GM21528 (cell line): Measurements from ENCODE around the gene A4GALT.
"Not testable (repeated sequence)": the region's sequence is repeated elsewhere in the genome, so short reads cannot be mapped to it uniquely, and the experiment has no call there.

Experiments used
- ATAC-seq: cut with Tn5 transposase; IDR thresholded peaks from one replicate; pipeline ENCODE4 v1.9.1; 2021; ENCODE audit warnings: mild to moderate bottlenecking, moderate library complexity; ENCODE audit not compliant: unreplicated experiment, low FRiP score

Gene A4GALT

DNA sequence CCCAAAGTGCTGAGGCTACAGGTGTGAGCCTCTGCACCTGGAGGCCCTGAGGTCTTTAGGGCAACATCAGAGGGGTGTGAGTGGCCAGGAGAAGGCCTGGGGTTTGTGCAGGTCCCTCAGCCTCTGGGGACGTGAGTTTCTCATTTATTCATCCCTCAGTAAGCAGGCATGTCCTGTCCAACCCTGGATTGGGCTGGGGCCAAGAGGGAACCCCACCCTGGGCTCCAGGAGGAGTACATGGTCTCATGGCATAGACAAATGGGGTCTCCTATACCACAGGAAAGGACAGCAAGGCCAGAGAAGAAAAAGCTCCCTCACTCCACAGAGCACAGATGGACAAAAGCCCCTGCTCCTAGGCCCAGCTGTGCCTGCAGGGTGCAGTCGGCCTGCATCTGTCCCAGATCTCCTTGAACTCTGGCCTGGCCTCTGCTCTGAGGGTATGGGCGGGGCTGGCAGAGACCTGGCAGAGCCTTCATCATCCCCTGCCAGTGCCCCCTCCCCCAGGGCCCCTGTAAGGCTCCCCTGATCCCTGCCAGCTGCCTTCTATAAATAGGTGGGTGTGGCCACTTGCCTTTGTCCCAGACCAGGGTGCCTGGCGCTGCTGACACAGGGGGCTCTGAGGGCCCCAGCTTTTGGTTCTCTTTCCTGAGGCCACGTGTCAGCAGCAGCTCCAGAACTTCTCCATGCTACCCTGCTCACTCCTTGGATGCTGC is 34.6 kb downstream of the A4GALT start:
- ATAC-seq = no peak

GRCh38 chr22:42684462-42685195 is 36.0 kb downstream of the A4GALT start:
- ATAC-seq = no peak

GRCh38 chr22:42683578-42684283 is 36.9 kb downstream of the A4GALT start:
- ATAC-seq = no peak

- no peak for ATAC-seq
Measured at GRCh38 chr22:42682113-42682851, 38.4 kb downstream of the A4GALT start.

GRCh38 chr22:42680648-42681047 is 40.0 kb downstream of the A4GALT start:
- ATAC-seq = no peak

GRCh38 chr22:42679691-42680090 is 41.0 kb downstream of the A4GALT start:
- no peak for ATAC-seq

- no peak for ATAC-seq
Measured at GRCh38 chr22:42678894-42679293, 41.8 kb downstream of the A4GALT start.

DNA sequence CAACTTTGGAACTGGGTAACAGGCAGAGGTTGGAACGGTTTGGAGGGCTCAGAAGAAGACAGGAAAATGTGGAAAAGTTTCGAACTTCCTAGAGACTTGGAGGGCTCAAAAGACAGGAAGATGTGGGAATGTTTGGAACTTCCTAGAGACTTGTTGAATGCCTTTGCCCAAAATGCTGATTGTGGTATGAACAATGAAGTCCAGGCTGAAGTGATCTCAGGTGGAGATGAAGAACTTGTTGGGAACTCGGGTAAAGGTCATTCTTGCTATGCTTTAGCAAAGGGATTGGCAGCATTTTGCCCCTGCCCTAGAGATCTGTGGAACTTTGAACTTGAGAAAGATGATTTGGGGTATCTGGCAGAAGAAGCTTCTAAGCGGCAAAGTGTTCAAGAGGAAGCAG is 42.7 kb downstream of the A4GALT start:
- ATAC-seq = not testable (repeated sequence)

DNA sequence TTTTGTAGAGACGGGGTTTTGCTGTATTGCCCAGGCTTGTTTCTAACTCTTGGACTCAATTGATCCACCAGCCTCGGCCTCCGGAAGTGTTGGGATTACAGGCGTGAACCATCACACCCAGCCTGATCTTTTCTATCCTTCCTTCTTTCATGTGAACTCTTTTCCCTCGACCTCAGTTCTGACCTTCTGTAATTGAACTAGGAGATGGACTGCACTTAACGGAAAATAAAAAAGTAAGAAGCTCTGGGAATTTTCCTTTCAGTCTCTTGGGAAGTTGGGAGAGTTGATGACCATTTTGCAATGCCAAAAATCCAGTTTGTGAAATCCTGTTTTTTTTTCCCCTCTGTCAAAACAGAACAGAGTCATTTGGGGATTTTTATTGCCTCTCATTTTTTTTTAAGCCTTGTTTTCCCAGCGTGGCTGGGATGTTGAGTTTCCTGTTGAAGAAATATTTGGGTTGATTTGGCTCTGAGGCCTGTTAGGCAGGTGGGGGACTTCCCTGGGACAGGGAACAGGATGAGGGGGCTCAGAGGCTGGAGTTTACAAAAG is 44.5 kb downstream of the A4GALT start:
- ATAC-seq = no peak

GRCh38 chr22:42673898-42674401 is 46.7 kb downstream of the A4GALT start:
- no peak for ATAC-seq

GRCh38 chr22:42673071-42673470 is 47.6 kb downstream of the A4GALT start:
- not testable (repeated sequence) for ATAC-seq

- no peak for ATAC-seq
Measured at GRCh38 chr22:42670921-42671709, 49.6 kb downstream of the A4GALT start.

GRCh38 chr22:42670046-42670445 is 50.6 kb downstream of the A4GALT start:
- no peak for ATAC-seq

- ATAC-seq = not testable (repeated sequence)
Measured at GRCh38 chr22:42666393-42666792, 54.3 kb downstream of the A4GALT start.

DNA sequence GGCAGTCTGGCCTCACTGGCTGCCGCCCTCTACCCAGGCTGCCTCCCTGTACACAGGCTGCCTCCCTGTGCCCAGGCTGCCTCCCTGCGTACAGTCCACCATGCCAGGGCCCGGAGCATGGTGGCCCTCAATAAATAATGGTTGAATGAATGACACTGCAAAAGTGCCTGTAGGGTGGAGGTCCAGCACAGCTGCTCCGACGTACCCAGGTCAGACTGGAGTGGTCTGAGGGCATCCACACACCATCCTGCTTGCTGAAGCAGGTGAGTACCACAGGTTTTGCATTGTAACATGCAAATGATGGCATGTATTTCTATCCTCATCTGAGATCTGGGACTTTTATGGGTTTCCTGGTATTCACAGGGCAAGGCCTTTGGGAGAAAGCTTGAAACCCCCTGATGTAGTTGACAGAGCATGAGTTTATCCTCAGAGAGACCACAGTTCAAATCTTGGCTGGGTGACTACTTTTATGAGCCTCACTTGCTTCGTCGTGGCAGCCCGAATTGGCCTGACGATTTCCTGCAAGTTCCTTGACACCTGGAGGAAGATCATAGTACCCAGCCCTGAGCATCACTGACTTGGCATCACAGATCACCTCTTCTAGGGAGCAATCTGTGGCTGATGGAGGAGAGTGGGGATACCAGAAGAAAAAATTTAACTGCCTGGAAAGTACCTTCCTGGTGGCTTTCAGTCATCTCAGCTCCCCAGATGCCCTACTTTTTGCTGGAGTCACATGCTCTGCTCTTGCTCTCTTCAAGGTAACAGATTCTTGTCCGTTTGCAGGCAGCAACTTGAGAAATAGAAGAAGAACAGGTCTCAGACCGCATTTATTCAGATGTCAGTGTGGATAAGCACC is 55.5 kb downstream of the A4GALT start:
- ATAC-seq = no peak

- no peak for ATAC-seq
Measured at GRCh38 chr22:42661985-42662831, 58.5 kb downstream of the A4GALT start.

DNA sequence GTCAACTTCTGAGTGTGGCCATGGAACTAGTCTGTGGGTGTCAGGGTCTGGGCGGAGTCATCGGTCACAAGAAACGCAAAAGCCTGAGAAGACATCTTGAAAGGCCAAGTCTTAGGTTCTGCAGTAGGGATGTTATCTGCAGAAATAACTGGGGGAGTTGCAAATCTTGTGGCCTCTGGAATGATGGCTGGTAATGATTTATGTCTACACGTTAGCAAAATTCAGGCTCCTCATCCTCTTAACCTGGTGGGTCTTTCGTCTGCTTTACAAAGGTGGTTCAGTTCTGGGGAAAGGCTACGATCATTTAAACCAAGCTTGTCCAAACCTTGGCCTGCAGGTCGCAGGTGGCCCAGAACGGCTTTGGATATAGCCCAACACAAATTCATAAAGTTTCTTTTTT is 64.1 kb downstream of the A4GALT start:
- ATAC-seq = no peak

DNA sequence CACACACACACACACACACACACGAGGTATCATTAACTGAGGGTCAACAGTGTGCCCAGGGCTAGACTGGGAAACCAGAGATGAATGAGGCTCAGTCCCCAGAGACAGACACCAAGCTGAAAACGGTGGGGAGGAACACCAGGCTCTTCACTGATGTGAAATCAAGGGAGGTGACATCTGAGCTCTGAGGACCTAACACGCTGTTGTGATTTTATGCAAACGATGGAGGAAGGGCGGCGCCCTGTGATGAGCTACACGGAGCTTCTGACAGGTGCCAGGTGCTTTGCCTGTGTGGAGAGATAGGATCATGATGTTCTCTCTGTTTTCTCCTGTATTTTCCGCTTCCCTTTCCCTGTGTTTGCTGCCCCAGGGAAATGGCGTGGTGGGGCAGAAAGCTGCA is 65.0 kb downstream of the A4GALT start:
- ATAC-seq = no peak
